ENCODE data around the gene AKAP13. TPM values are rescaled to one million over a fixed set of nuclear protein-coding genes. Genes with fewer than 3 reads are reported as not detected.

The AKAP13 gene
- total RNA-seq, 1 experiment from 2014 or later: 47.3 TPM

DNA sequence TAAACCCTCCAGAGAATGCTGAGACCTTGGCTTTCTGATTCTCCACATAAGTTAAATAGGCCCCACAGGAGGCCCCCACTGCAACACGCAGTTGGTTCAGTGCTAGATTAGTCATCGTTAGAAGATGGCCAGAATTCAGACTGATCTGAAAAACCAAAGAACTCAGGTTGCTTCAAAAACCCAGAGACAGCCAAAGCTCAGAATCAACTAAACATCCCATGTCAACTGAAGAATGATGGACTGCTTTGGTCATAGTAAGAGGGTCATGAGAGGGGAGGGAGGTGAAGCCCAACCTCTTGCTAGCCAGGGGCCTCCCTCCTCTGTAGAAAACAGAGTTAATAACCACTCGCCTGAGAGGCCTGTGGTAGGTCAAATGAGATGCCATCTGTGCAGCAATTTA lies 93.1 kb downstream of the AKAP13 start:
- no peak overlapping the region for H2BK12ac ChIP-seq (ENCODE audit: insufficient read length, low read depth, low read length)
- no peak overlapping the region for H2AFZ ChIP-seq (ENCODE audit: low read length)
- no peak overlapping the region for H3K18ac ChIP-seq (ENCODE audit: insufficient read length, low read depth, low read length)
- H4K5ac ChIP-seq (ENCODE audit: insufficient read length, low read depth, low read length): no peak overlapping the region
- H3K4ac ChIP-seq (ENCODE audit: low read depth, low read length): no peak overlapping the region
- H3K4me2 ChIP-seq (ENCODE audit: insufficient read depth, insufficient read length, low read length): no peak overlapping the region
- no peak overlapping the region for H2BK15ac ChIP-seq (ENCODE audit: low read depth, low read length)
- H3K9ac ChIP-seq (ENCODE audit: extremely low read depth, insufficient read length, low read length): no peak overlapping the region
- TF ChIP-seq, protein P1, sequence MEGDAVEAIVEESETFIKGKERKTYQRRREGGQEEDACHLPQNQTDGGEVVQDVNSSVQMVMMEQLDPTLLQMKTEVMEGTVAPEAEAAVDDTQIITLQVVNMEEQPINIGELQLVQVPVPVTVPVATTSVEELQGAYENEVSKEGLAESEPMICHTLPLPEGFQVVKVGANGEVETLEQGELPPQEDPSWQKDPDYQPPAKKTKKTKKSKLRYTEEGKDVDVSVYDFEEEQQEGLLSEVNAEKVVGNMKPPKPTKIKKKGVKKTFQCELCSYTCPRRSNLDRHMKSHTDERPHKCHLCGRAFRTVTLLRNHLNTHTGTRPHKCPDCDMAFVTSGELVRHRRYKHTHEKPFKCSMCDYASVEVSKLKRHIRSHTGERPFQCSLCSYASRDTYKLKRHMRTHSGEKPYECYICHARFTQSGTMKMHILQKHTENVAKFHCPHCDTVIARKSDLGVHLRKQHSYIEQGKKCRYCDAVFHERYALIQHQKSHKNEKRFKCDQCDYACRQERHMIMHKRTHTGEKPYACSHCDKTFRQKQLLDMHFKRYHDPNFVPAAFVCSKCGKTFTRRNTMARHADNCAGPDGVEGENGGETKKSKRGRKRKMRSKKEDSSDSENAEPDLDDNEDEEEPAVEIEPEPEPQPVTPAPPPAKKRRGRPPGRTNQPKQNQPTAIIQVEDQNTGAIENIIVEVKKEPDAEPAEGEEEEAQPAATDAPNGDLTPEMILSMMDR (conservative IDR thresholded peaks at IDR 0.05): no peak
- no peaks in the 10 kb centered on the region for H3K9me3 ChIP-seq (ENCODE audit: control insufficient read depth, low read depth, low read length)
- H3K14ac ChIP-seq (ENCODE audit: insufficient read depth, low read length): no peak overlapping the region
- H2BK5ac ChIP-seq (ENCODE audit: insufficient read length, low read length): no peak overlapping the region
- H3T11ph ChIP-seq (ENCODE audit: low read length): no peak overlapping the region
- H2AK5ac ChIP-seq (ENCODE audit: insufficient read length, low read length): no peak overlapping the region
- no peak overlapping the region for H2BK120ac ChIP-seq (ENCODE audit: low read depth, low read length, poor library complexity, severe bottlenecking)
- no peak overlapping the region for H3K23ac ChIP-seq (ENCODE audit: insufficient read length, low read depth, low read length)
- WGBS (ENCODE audit: extremely low coverage, insufficient read length, low lambda C conversion rate): no CpG with 5 or more reads among the region's 3 CpGs
- peaks cover 35 to 41% of the 10 kb centered on the region in 2 experiments for H3K4me1 Mint-ChIP-seq
- no peak overlapping the region for H4K91ac ChIP-seq (ENCODE audit: insufficient read length, low read depth, low read length)
- H4K8ac ChIP-seq (replicated peaks; ENCODE audit: insufficient read length, low read depth, low read length): no peak overlapping the region
- H3K36me3 Mint-ChIP-seq (ENCODE audit: insufficient read depth in 1 of 3, low read depth in 3 of 3): no peaks in the 10 kb centered on the region
- H3K4me3 Mint-ChIP-seq: no peak overlapping the region
- H3K4me1 ChIP-seq (ENCODE audit: insufficient read depth, low read length): peaks cover 3% of the 10 kb centered on the region
- no peak overlapping the region for H3K27ac Mint-ChIP-seq
- 0 out of 2 replicates have a peak, but pooled peaks cover 2% of the 10 kb centered on the region for H3K79me2 ChIP-seq (ENCODE audit: insufficient read depth, low read length)
- H3K23me2 ChIP-seq (ENCODE audit: insufficient read length, low read depth, low read length, poor library complexity, severe bottlenecking): no peaks in the 10 kb centered on the region
- H3K56ac ChIP-seq (ENCODE audit: insufficient read length, low read depth, low read length): no peak overlapping the region
- no peak overlapping the region for H2BK20ac ChIP-seq (ENCODE audit: low read depth, low read length, poor library complexity, severe bottlenecking)
- H4K20me1 ChIP-seq (ENCODE audit: control insufficient read depth, insufficient read depth, insufficient read length): no peaks in the 10 kb centered on the region
- no peaks in the 10 kb centered on the region for H3K27me3 ChIP-seq (ENCODE audit: insufficient read depth, low read length)
- DNase-seq: no peak
- no peaks in the 10 kb centered on the region for H3K27me3 Mint-ChIP-seq (ENCODE audit: low read depth)
- H3K27ac ChIP-seq (ENCODE audit: insufficient read length, low read depth, low read length): no peak overlapping the region
- H3K79me1 ChIP-seq (ENCODE audit: insufficient read depth, low read depth, low read length, poor library complexity, severe bottlenecking): peaks cover 3% of the 10 kb centered on the region
- no peaks in the 10 kb centered on the region for H3K9me3 Mint-ChIP-seq
